GM23338 (cell line): ENCODE data around the gene PACSIN1. TPM values are rescaled to one million over a fixed set of nuclear protein-coding genes. Genes with fewer than 3 reads are reported as not detected.

Experiments
- EZH2 ChIP-seq: fragments of 200-600 bp; sonication (generic); IDR thresholded peaks from one replicate; pipeline ENCODE4 v1.8.0; 2017; ENCODE audit warnings: antibody characterized with exemption, mild to moderate bottlenecking, low read depth; ENCODE audit not compliant: unreplicated experiment
- JUNB ChIP-seq: IDR thresholded peaks from one replicate; pipeline ENCODE4 v1.6.1; 2016; ENCODE audit warnings: antibody characterized with exemption; ENCODE audit not compliant: unreplicated experiment
- NANOG ChIP-seq: IDR thresholded peaks from 2 replicates; pipeline ENCODE4 v1.6.1; 2016; ENCODE audit warnings: antibody characterized with exemption, borderline replicate concordance
- polyA plus RNA-seq: library from polyadenylated mRNA; unstranded; fragments of >200 nt; fragmentation: Nextera tagmentation; extraction: Ambion mirVana; gene quantifications from 2 replicates; pipeline ENCODE4 v1.2.1, GENCODE V29; 2016
- total RNA-seq: library from RNA; depleted of rRNA; stranded (reverse); fragments of >200 nt; shearing (Covaris generic); gene quantifications from 2 replicates; pipeline ENCODE4 v1.2.3, GENCODE V29; 2014
- TF ChIP-seq, protein P1 (sequence below): fragments of 250-450 bp; sonication (Bioruptor Pico); IDR thresholded peaks from 2 replicates; pipeline ENCODE4 v1.5.0; 2020; ENCODE audit warnings: mild to moderate bottlenecking, moderate library complexity
- TF ChIP-seq, protein P2 (sequence below): IDR thresholded peaks from one replicate; pipeline ENCODE4 v1.6.1; 2018; ENCODE audit warnings: antibody characterized with exemption; ENCODE audit not compliant: unreplicated experiment
- TF ChIP-seq, protein P3 (sequence below), 2 experiments: fragments of 200-600 bp in 1 of 2; sonication (generic) in 1 of 2; conservative IDR thresholded peaks; 2 replicates each; pipeline versions ENCODE4 v1.5.1 to v1.6.1; 2016 to 2017; ENCODE audit warnings: antibody characterized with exemption in 2 of 2, low read depth in 2 of 2, mild to moderate bottlenecking in 2 of 2, moderate library complexity in 1 of 2

The PACSIN1 gene
- total and polyA plus RNA-seq, 2 experiments from 2014 or later: 5.2 to 8.7 TPM

- TF ChIP-seq, protein P1, sequence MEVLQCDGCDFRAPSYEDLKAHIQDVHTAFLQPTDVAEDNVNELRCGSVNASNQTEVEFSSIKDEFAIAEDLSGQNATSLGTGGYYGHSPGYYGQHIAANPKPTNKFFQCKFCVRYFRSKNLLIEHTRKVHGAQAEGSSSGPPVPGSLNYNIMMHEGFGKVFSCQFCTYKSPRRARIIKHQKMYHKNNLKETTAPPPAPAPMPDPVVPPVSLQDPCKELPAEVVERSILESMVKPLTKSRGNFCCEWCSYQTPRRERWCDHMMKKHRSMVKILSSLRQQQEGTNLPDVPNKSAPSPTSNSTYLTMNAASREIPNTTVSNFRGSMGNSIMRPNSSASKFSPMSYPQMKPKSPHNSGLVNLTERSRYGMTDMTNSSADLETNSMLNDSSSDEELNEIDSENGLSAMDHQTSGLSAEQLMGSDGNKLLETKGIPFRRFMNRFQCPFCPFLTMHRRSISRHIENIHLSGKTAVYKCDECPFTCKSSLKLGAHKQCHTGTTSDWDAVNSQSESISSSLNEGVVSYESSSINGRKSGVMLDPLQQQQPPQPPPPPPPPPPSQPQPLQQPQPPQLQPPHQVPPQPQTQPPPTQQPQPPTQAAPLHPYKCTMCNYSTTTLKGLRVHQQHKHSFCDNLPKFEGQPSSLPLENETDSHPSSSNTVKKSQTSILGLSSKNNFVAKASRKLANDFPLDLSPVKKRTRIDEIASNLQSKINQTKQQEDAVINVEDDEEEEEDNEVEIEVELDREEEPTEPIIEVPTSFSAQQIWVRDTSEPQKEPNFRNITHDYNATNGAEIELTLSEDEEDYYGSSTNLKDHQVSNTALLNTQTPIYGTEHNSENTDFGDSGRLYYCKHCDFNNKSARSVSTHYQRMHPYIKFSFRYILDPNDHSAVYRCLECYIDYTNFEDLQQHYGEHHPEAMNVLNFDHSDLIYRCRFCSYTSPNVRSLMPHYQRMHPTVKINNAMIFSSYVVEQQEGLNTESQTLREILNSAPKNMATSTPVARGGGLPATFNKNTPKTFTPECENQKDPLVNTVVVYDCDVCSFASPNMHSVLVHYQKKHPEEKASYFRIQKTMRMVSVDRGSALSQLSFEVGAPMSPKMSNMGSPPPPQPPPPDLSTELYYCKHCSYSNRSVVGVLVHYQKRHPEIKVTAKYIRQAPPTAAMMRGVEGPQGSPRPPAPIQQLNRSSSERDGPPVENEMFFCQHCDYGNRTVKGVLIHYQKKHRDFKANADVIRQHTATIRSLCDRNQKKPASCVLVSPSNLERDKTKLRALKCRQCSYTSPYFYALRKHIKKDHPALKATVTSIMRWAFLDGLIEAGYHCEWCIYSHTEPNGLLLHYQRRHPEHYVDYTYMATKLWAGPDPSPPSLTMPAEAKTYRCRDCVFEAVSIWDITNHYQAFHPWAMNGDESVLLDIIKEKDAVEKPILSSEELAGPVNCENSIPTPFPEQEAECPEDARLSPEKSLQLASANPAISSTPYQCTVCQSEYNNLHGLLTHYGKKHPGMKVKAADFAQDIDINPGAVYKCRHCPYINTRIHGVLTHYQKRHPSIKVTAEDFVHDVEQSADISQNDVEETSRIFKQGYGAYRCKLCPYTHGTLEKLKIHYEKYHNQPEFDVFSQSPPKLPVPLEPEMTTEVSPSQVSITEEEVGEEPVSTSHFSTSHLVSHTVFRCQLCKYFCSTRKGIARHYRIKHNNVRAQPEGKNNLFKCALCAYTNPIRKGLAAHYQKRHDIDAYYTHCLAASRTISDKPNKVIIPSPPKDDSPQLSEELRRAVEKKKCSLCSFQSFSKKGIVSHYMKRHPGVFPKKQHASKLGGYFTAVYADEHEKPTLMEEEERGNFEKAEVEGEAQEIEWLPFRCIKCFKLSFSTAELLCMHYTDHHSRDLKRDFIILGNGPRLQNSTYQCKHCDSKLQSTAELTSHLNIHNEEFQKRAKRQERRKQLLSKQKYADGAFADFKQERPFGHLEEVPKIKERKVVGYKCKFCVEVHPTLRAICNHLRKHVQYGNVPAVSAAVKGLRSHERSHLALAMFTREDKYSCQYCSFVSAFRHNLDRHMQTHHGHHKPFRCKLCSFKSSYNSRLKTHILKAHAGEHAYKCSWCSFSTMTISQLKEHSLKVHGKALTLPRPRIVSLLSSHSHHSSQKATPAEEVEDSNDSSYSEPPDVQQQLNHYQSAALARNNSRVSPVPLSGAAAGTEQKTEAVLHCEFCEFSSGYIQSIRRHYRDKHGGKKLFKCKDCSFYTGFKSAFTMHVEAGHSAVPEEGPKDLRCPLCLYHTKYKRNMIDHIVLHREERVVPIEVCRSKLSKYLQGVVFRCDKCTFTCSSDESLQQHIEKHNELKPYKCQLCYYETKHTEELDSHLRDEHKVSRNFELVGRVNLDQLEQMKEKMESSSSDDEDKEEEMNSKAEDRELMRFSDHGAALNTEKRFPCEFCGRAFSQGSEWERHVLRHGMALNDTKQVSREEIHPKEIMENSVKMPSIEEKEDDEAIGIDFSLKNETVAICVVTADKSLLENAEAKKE (CRISPR knock-in tag): no peak
- TF ChIP-seq EZH2: no peak
- TF ChIP-seq, protein P2, sequence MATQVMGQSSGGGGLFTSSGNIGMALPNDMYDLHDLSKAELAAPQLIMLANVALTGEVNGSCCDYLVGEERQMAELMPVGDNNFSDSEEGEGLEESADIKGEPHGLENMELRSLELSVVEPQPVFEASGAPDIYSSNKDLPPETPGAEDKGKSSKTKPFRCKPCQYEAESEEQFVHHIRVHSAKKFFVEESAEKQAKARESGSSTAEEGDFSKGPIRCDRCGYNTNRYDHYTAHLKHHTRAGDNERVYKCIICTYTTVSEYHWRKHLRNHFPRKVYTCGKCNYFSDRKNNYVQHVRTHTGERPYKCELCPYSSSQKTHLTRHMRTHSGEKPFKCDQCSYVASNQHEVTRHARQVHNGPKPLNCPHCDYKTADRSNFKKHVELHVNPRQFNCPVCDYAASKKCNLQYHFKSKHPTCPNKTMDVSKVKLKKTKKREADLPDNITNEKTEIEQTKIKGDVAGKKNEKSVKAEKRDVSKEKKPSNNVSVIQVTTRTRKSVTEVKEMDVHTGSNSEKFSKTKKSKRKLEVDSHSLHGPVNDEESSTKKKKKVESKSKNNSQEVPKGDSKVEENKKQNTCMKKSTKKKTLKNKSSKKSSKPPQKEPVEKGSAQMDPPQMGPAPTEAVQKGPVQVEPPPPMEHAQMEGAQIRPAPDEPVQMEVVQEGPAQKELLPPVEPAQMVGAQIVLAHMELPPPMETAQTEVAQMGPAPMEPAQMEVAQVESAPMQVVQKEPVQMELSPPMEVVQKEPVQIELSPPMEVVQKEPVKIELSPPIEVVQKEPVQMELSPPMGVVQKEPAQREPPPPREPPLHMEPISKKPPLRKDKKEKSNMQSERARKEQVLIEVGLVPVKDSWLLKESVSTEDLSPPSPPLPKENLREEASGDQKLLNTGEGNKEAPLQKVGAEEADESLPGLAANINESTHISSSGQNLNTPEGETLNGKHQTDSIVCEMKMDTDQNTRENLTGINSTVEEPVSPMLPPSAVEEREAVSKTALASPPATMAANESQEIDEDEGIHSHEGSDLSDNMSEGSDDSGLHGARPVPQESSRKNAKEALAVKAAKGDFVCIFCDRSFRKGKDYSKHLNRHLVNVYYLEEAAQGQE: no peak
- TF ChIP-seq JUNB: no peak
- TF ChIP-seq, protein P3, sequence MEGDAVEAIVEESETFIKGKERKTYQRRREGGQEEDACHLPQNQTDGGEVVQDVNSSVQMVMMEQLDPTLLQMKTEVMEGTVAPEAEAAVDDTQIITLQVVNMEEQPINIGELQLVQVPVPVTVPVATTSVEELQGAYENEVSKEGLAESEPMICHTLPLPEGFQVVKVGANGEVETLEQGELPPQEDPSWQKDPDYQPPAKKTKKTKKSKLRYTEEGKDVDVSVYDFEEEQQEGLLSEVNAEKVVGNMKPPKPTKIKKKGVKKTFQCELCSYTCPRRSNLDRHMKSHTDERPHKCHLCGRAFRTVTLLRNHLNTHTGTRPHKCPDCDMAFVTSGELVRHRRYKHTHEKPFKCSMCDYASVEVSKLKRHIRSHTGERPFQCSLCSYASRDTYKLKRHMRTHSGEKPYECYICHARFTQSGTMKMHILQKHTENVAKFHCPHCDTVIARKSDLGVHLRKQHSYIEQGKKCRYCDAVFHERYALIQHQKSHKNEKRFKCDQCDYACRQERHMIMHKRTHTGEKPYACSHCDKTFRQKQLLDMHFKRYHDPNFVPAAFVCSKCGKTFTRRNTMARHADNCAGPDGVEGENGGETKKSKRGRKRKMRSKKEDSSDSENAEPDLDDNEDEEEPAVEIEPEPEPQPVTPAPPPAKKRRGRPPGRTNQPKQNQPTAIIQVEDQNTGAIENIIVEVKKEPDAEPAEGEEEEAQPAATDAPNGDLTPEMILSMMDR (conservative IDR thresholded peaks at IDR 0.05; ENCODE audit: low read depth in 2 of 2): no peak
- TF ChIP-seq NANOG: no peak
These were observed 83.9 kb downstream of the PACSIN1 start (continued) for GRCh38 chr6:34549804-34550202.
